Neural progenitor cell (in vitro differentiated cells): ENCODE data around the gene SPDL1.

Experiments
- CTCF ChIP-seq: fragments of 200-600 bp; sonication (generic); IDR thresholded peaks from 2 replicates; pipeline ENCODE4 v1.5.1; 2017; ENCODE audit warnings: antibody characterized with exemption, mild to moderate bottlenecking
- EZH2 ChIP-seq: fragments of 200-600 bp; sonication (generic); IDR thresholded peaks from 2 replicates; pipeline ENCODE4 v1.6.1; 2017; ENCODE audit warnings: antibody characterized with exemption, mild to moderate bottlenecking, moderate library complexity
- EZH2phosphoT487 ChIP-seq: fragments of 200-600 bp; sonication (generic); IDR thresholded peaks from 2 replicates; pipeline ENCODE4 v1.6.1; 2017; ENCODE audit warnings: antibody characterized with exemption

- no peak for TF ChIP-seq CTCF
- TF ChIP-seq EZH2phosphoT487 = no peak
- no peak for TF ChIP-seq EZH2
Measured at GRCh38 chr5:169561893-169562292, 21.7 kb upstream of the SPDL1 start.
